Measurements from ENCODE around the gene ST6GALNAC3. TPM values are rescaled to one million over a fixed set of nuclear protein-coding genes. Genes with fewer than 3 reads are reported as not detected.

ST6GALNAC3 gene
- polyA plus RNA-seq, 2 of the 4 experiments (the other 2 are of a cell fraction) = 1.1 to 1.2 TPM

- 10% methylated on average over 2 of the region's 2 CpGs for WGBS (ENCODE audit: missing lambda C conversion rate)
- no peak for FAIRE-seq
These were observed 101.5 kb downstream of the ST6GALNAC3 start for GRCh38 chr1:76176000-76176399.

DNA sequence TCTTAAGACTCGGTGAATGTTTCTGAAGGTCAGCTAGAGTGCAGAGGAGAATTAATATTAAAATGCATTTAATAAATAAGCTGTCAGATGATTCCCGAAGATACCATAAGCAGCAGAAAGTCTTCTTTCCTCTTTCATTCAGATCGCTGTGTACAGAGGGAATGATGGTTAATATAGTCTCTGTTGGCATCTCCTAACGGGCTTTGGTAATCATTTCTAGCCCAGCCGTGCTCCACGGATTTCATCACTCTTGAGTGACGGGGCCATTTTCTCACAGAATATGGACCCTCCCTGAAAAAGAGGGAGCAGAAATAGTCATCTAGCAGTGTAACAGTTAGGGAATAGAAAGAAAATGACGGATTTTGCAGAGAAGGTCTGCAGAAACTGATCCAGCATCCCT lies 103.1 kb downstream of the ST6GALNAC3 start:
- ATAC-seq = no peak
- no peaks in the 10 kb centered on the region for H3K9me3 ChIP-seq
- TF ChIP-seq HMGXB4 (CRISPR knock-in tag; IDR thresholded peaks at IDR 0.05; ENCODE audit: borderline replicate concordance) (no peak), TFCP2L1 (CRISPR knock-in tag; IDR thresholded peaks at IDR 0.05) (no peak), ZFP36 (IDR thresholded peaks at IDR 0.05; ENCODE audit: borderline replicate concordance, partially characterized antibody) (no peak), CHD4 (IDR thresholded peaks at IDR 0.05; ENCODE audit: borderline replicate concordance) (no peak), NR3C1 (IDR thresholded peaks at IDR 0.05) (no peak), MYC (IDR thresholded peaks at IDR 0.05; ENCODE audit: borderline replicate concordance, low read length) (no peak), PHF8 (IDR thresholded peaks at IDR 0.05; ENCODE audit: borderline replicate concordance, low read depth) (no peak), EHF (CRISPR knock-in tag; IDR thresholded peaks at IDR 0.05) (no peak), MAFK (IDR thresholded peaks at IDR 0.05; ENCODE audit: partially characterized antibody) (no peak), KDM1A (IDR thresholded peaks at IDR 0.05; ENCODE audit: low read depth) (no peak), HOXB5 (CRISPR knock-in tag; IDR thresholded peaks at IDR 0.05) (no peak), POLR2AphosphoS2 (conservative IDR thresholded peaks at IDR 0.05; ENCODE audit: low read length) (no peak), ZNF302 (CRISPR knock-in tag; IDR thresholded peaks at IDR 0.05) (no peak), EHMT2 (IDR thresholded peaks at IDR 0.05; ENCODE audit: low read depth) (no peak), SMC3 (IDR thresholded peaks at IDR 0.05) (no peak), CBX8 (IDR thresholded peaks at IDR 0.05) (no peak), RAD21 (conservative IDR thresholded peaks at IDR 0.05 in 1 of 2, IDR thresholded peaks at IDR 0.05 in 1 of 2) (no peak)
- TF ChIP-seq, protein P1, sequence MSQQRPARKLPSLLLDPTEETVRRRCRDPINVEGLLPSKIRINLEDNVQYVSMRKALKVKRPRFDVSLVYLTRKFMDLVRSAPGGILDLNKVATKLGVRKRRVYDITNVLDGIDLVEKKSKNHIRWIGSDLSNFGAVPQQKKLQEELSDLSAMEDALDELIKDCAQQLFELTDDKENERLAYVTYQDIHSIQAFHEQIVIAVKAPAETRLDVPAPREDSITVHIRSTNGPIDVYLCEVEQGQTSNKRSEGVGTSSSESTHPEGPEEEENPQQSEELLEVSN (IDR thresholded peaks at IDR 0.05; ENCODE audit: borderline replicate concordance, low read depth) = no peak
- TF ChIP-seq, protein P2, sequence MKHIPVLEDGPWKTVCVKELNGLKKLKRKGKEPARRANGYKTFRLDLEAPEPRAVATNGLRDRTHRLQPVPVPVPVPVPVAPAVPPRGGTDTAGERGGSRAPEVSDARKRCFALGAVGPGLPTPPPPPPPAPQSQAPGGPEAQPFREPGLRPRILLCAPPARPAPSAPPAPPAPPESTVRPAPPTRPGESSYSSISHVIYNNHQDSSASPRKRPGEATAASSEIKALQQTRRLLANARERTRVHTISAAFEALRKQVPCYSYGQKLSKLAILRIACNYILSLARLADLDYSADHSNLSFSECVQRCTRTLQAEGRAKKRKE (CRISPR knock-in tag; IDR thresholded peaks at IDR 0.05; ENCODE audit: low read depth) = no peak
- WGBS (ENCODE audit: missing lambda C conversion rate) = 42% methylated on average over 8 of the region's 8 CpGs
- no peaks in the 10 kb centered on the region for H3K4me1 ChIP-seq
- DNase-seq (ENCODE audit: low read depth in 1 of 2, low spot score in 1 of 2) = no peak
- H3K4me2 ChIP-seq = no peak overlapping the region
- FAIRE-seq = no peak
- POLR2A ChIA-PET = no interaction called here
- CTCF ChIA-PET = no interaction called here
- H3K4me3 ChIP-seq = no peak overlapping the region
- H3K27ac ChIP-seq = no peak overlapping the region

More at GRCh38 chr1:76176000-76176399, 101.5 kb downstream of the ST6GALNAC3 start:
- no peak overlapping the region for H3K4me2 ChIP-seq
- H3K27ac ChIP-seq = no peak overlapping the region
- ChIA-PET CTCF (no interaction called here), POLR2A (no interaction called here)
- H3K9me3 ChIP-seq = no peaks in the 10 kb centered on the region
- TF ChIP-seq HEYL (CRISPR knock-in tag; IDR thresholded peaks at IDR 0.05) (no peak), PHF8 (IDR thresholded peaks at IDR 0.05; ENCODE audit: borderline replicate concordance, low read depth) (no peak), ELK1 (IDR thresholded peaks at IDR 0.05; ENCODE audit: low read depth, low read length) (no peak), EHF (CRISPR knock-in tag; IDR thresholded peaks at IDR 0.05) (no peak)
- TF ChIP-seq, protein P1 (IDR thresholded peaks at IDR 0.05; ENCODE audit: borderline replicate concordance, low read depth) = no peak
- TF ChIP-seq, protein P3, sequence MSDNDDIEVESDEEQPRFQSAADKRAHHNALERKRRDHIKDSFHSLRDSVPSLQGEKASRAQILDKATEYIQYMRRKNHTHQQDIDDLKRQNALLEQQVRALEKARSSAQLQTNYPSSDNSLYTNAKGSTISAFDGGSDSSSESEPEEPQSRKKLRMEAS (IDR thresholded peaks at IDR 0.05) = no peak
- TF ChIP-seq, protein P4, sequence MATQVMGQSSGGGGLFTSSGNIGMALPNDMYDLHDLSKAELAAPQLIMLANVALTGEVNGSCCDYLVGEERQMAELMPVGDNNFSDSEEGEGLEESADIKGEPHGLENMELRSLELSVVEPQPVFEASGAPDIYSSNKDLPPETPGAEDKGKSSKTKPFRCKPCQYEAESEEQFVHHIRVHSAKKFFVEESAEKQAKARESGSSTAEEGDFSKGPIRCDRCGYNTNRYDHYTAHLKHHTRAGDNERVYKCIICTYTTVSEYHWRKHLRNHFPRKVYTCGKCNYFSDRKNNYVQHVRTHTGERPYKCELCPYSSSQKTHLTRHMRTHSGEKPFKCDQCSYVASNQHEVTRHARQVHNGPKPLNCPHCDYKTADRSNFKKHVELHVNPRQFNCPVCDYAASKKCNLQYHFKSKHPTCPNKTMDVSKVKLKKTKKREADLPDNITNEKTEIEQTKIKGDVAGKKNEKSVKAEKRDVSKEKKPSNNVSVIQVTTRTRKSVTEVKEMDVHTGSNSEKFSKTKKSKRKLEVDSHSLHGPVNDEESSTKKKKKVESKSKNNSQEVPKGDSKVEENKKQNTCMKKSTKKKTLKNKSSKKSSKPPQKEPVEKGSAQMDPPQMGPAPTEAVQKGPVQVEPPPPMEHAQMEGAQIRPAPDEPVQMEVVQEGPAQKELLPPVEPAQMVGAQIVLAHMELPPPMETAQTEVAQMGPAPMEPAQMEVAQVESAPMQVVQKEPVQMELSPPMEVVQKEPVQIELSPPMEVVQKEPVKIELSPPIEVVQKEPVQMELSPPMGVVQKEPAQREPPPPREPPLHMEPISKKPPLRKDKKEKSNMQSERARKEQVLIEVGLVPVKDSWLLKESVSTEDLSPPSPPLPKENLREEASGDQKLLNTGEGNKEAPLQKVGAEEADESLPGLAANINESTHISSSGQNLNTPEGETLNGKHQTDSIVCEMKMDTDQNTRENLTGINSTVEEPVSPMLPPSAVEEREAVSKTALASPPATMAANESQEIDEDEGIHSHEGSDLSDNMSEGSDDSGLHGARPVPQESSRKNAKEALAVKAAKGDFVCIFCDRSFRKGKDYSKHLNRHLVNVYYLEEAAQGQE (IDR thresholded peaks at IDR 0.05) = no peak
- H3K4me3 ChIP-seq = no peak overlapping the region
- ATAC-seq = no peak
- H3K4me1 ChIP-seq = no peaks in the 10 kb centered on the region
- DNase-seq (ENCODE audit: low read depth in 1 of 2, low spot score in 1 of 2) = no peak

Data from A549 (cell line).